H1 (cell line): ENCODE results near the gene CHRNG. TPM values are rescaled to one million over a fixed set of nuclear protein-coding genes. Genes with fewer than 3 reads are reported as not detected.

Source experiments
- CTCF ChIA-PET: fragments of 300-600 bp; sonication (Branson Sonifier 250); formaldehyde crosslinking; loops from one replicate; lab custom pipeline; 2021; ENCODE audit not compliant: partially characterized antibody; lab: Charles Lee
- POLR2A ChIA-PET: fragments of 300-600 bp; sonication (Branson Sonifier 250); formaldehyde crosslinking; loops from one replicate; lab custom pipeline; 2021; ENCODE audit warnings: inconsistent platforms; ENCODE audit not compliant: partially characterized antibody; lab: Charles Lee
- DNase-seq, 2 experiments: peaks; one replicate each; pipeline versions ENCODE4 v3.0.0 to v3.0.0-alpha.2; 2010 to 2022; ENCODE audit warnings: low spot score in 2 of 2, low read depth in 1 of 2, mixed read lengths in 1 of 2
- FAIRE-seq: peaks from 2 replicates; lab custom pipeline; 2011; peaks lifted over from hg19 to GRCh38; lab: Jason Lieb, UNC
- H2AFZ ChIP-seq: 2 replicates; pipeline ENCODE4 v1.8.1; 2012; ENCODE audit warnings: low read length, inconsistent platforms
- H2AK5ac ChIP-seq: 2 replicates; pipeline ENCODE4 v1.6.1; 2013; ENCODE audit warnings: low read depth, low read length
- H2BK120ac ChIP-seq: replicated peaks from 2 replicates; pipeline ENCODE3; 2013; ENCODE audit warnings: low read depth, low read length, inconsistent platforms
- H2BK12ac ChIP-seq: 2 replicates; pipeline ENCODE4 v1.6.1; 2013; ENCODE audit warnings: low read depth, low read length
- H2BK15ac ChIP-seq: 2 replicates; pipeline ENCODE4 v1.6.1; 2013; ENCODE audit warnings: low read length
- H2BK20ac ChIP-seq: 2 replicates; pipeline ENCODE4 v1.6.1; 2013; ENCODE audit warnings: low read length
- H2BK5ac ChIP-seq: 2 replicates; pipeline ENCODE4 v1.6.1; 2013; ENCODE audit warnings: low read depth, low read length
- H3K14ac ChIP-seq: 2 replicates; pipeline ENCODE4 v1.6.1; 2013; ENCODE audit warnings: inconsistent platforms; ENCODE audit not compliant: insufficient read length
- H3K18ac ChIP-seq: 2 replicates; pipeline ENCODE4 v1.6.1; 2013; ENCODE audit warnings: low read length; ENCODE audit errors: extremely low read depth
- H3K23ac ChIP-seq: 2 replicates; pipeline ENCODE4 v1.6.1; 2013; ENCODE audit warnings: inconsistent platforms; ENCODE audit not compliant: insufficient read length
- H3K23me2 ChIP-seq: 2 replicates; pipeline ENCODE4 v1.6.1; 2013; ENCODE audit warnings: low read depth, low read length
- H3K27ac ChIP-seq: 2 replicates; pipeline ENCODE4 v1.6.1; 2011; ENCODE audit warnings: low read depth, low read length, inconsistent platforms
- H3K27me3 ChIP-seq, 4 experiments: replicated peaks in 1 of 4; 1 replicate in 1 of 4; 2 replicates in 3 of 4; pipeline versions ENCODE4 v1.6.1 to v1.8.1; 2011 to 2013; ENCODE audit warnings: low read length in 3 of 4, mild to moderate bottlenecking in 3 of 4, inconsistent platforms in 2 of 4, mixed read lengths in 2 of 4, moderate library complexity in 1 of 4; ENCODE audit not compliant: control insufficient read depth in 3 of 4, insufficient read depth in 3 of 4; ENCODE audit errors: extremely low read depth in 1 of 4
- H3K36me3 ChIP-seq, 4 experiments: 2 replicates each; pipeline versions ENCODE4 v1.6.1 to v1.8.1; 2011 to 2013; ENCODE audit warnings: mild to moderate bottlenecking in 4 of 4, low read length in 3 of 4, moderate library complexity in 2 of 4, control low read depth in 1 of 4, inconsistent platforms in 1 of 4; ENCODE audit not compliant: insufficient read depth in 4 of 4, control insufficient read depth in 2 of 4
- H3K4ac ChIP-seq: replicated peaks from 2 replicates; pipeline ENCODE3; 2013; ENCODE audit warnings: low read length, low read depth, mixed read lengths, inconsistent platforms; ENCODE audit not compliant: insufficient read length
- H3K4me1 ChIP-seq, 4 experiments: replicated peaks in 1 of 4; 1 replicate in 1 of 4; 2 replicates in 3 of 4; pipeline versions ENCODE4 v1.6.1 to v1.8.1; 2011 to 2013; ENCODE audit warnings: low read length in 3 of 4, inconsistent platforms in 2 of 4, mixed read lengths in 1 of 4; ENCODE audit not compliant: insufficient read depth in 4 of 4, control insufficient read depth in 3 of 4
- H3K4me2 ChIP-seq, 2 experiments: 2 replicates each; pipeline versions ENCODE4 v1.6.1 to v1.8.1; 2011 to 2013; ENCODE audit warnings: low read depth in 2 of 2, low read length in 2 of 2, control low read depth in 1 of 2, inconsistent platforms in 1 of 2, mild to moderate bottlenecking in 1 of 2; ENCODE audit not compliant: insufficient read depth in 1 of 2
- H3K4me3 ChIP-seq, 4 experiments: fragments of 200-600, 300-600 bp in 1 of 4; sonication (generic), shearing (Covaris generic), sonication (Bioruptor Twin) in 1 of 4; 2 replicates each; pipeline versions ENCODE4 v1.5.1 to v1.8.1; 2011 to 2016; ENCODE audit warnings: low read length in 4 of 4, low read depth in 3 of 4, control low read depth in 2 of 4, inconsistent platforms in 2 of 4, mild to moderate bottlenecking in 2 of 4, mixed read lengths in 1 of 4, moderate library complexity in 1 of 4; ENCODE audit not compliant: insufficient read depth in 2 of 4; ENCODE audit errors: extremely low read depth in 1 of 4
- H3K56ac ChIP-seq: replicated peaks from 2 replicates; pipeline ENCODE3; 2013; ENCODE audit warnings: low read depth, mild to moderate bottlenecking, mixed read lengths, low read length, inconsistent platforms; ENCODE audit not compliant: insufficient read length
- H3K79me1 ChIP-seq: 2 replicates; pipeline ENCODE4 v1.6.1; 2013; ENCODE audit warnings: low read depth, low read length, control low read depth
- H3K79me2 ChIP-seq, 2 experiments: 2 replicates each; pipeline versions ENCODE4 v1.6.1 to v1.8.1; 2012 to 2013; ENCODE audit warnings: low read length in 2 of 2, mild to moderate bottlenecking in 2 of 2, inconsistent platforms in 1 of 2; ENCODE audit not compliant: insufficient read depth in 2 of 2, control insufficient read depth in 1 of 2
- H3K9ac ChIP-seq, 4 experiments: replicated peaks in 1 of 4; 1 replicate in 1 of 4; 2 replicates in 3 of 4; pipeline versions ENCODE4 v1.6.1 to v1.8.1; 2011 to 2013; ENCODE audit warnings: low read depth in 3 of 4, low read length in 3 of 4, control low read depth in 2 of 4, mild to moderate bottlenecking in 2 of 4, moderate library complexity in 2 of 4, inconsistent platforms in 1 of 4; ENCODE audit errors: extremely low read depth in 1 of 4
- H3K9me3 ChIP-seq, 2 experiments: 2 replicates each; pipeline versions ENCODE4 v1.6.1 to v1.8.1; 2012 to 2013; ENCODE audit warnings: mild to moderate bottlenecking in 2 of 2, moderate library complexity in 2 of 2, control low read depth in 1 of 2, inconsistent platforms in 1 of 2, low read depth in 1 of 2, low read length in 1 of 2, mixed read lengths in 1 of 2; ENCODE audit not compliant: insufficient read depth in 2 of 2
- H4K20me1 ChIP-seq, 2 experiments: replicated peaks in 1 of 2; 2 replicates each; pipeline versions ENCODE3 to v1.8.1; 2011 to 2013; ENCODE audit warnings: inconsistent platforms in 2 of 2, low read length in 2 of 2, mild to moderate bottlenecking in 1 of 2; ENCODE audit not compliant: insufficient read depth in 2 of 2, control insufficient read depth in 1 of 2
- H4K5ac ChIP-seq: 2 replicates; pipeline ENCODE4 v1.6.1; 2013; ENCODE audit warnings: low read length, low read depth, mixed read lengths, inconsistent platforms; ENCODE audit not compliant: insufficient read length
- H4K8ac ChIP-seq: 2 replicates; pipeline ENCODE4 v1.8.0; 2013; ENCODE audit warnings: mild to moderate bottlenecking, moderate library complexity, low read length, inconsistent platforms; ENCODE audit not compliant: insufficient read depth; ENCODE audit errors: extremely low read depth
- H4K91ac ChIP-seq: replicated peaks from 2 replicates; pipeline ENCODE3; 2013; ENCODE audit warnings: low read length, mixed read lengths, inconsistent platforms; ENCODE audit not compliant: insufficient read length
- CBX5 ChIP-seq: fragments of 300-800, 300-1000 bp; sonication (generic); IDR thresholded peaks from 2 replicates; pipeline ENCODE4 v1.7.1; 2016; ENCODE audit warnings: antibody characterized with exemption, low read length, low read depth
- CBX8 ChIP-seq: fragments of 300-800, 300-1000 bp; sonication (generic); IDR thresholded peaks from 2 replicates; pipeline ENCODE4 v1.7.1; 2016; ENCODE audit warnings: low read depth, low read length, borderline replicate concordance
- CTBP2 ChIP-seq: IDR thresholded peaks from 2 replicates; pipeline ENCODE4 v1.7.0; 2011; ENCODE audit warnings: borderline replicate concordance, mild to moderate bottlenecking, moderate library complexity, mixed read lengths, low read length; ENCODE audit not compliant: insufficient read depth, insufficient read length
- HDAC2 ChIP-seq, 2 experiments: fragments of 300-600 bp in 1 of 2; sonication (generic) in 1 of 2; IDR thresholded peaks; 2 replicates each; pipeline ENCODE4 v1.6.1; 2011 to 2012; ENCODE audit warnings: low read depth in 2 of 2, low read length in 2 of 2, mild to moderate bottlenecking in 2 of 2, moderate library complexity in 2 of 2, borderline replicate concordance in 1 of 2, inconsistent platforms in 1 of 2
- KDM5A ChIP-seq: fragments of 200-600 bp; IDR thresholded peaks from 2 replicates; pipeline ENCODE4 v1.7.1; 2012; ENCODE audit warnings: mild to moderate bottlenecking, low read length, inconsistent platforms, mixed read lengths
- MAFK ChIP-seq: IDR thresholded peaks from 2 replicates; pipeline ENCODE4 v1.6.1; 2012; ENCODE audit warnings: low read depth, mild to moderate bottlenecking, improper control_type of control experiment, low read length
- RFX5 ChIP-seq: IDR thresholded peaks from 2 replicates; pipeline ENCODE4 v1.6.1; 2011; ENCODE audit warnings: low read depth, low read length, improper control_type of control experiment, borderline replicate concordance
- SAP30 ChIP-seq: fragments of 300-600 bp; sonication (generic); IDR thresholded peaks from 2 replicates; pipeline ENCODE4 v1.7.1; 2012; ENCODE audit warnings: low read length, moderate library complexity, mild to moderate bottlenecking, inconsistent platforms; ENCODE audit not compliant: insufficient read depth, insufficient replicate concordance
- SIN3A ChIP-seq, 2 experiments: IDR thresholded peaks in 1 of 2; conservative IDR thresholded peaks in 1 of 2; 2 replicates each; pipeline ENCODE4 v1.6.1; 2011 to 2012; ENCODE audit warnings: low read length in 2 of 2, improper control_type of control experiment in 1 of 2, low read depth in 1 of 2, mild to moderate bottlenecking in 1 of 2
- SP4 ChIP-seq: IDR thresholded peaks from 2 replicates; pipeline ENCODE4 v1.6.1; 2012; ENCODE audit warnings: low read length, inconsistent platforms
- SRF ChIP-seq: IDR thresholded peaks from 2 replicates; pipeline ENCODE4 v1.6.1; 2011; ENCODE audit warnings: mild to moderate bottlenecking, low read depth, low read length, moderate library complexity
- TAF7 ChIP-seq: optimal IDR thresholded peaks from 2 replicates; pipeline ENCODE3; 2011; ENCODE audit warnings: low read depth, mild to moderate bottlenecking, inconsistent platforms, low read length, moderate library complexity, borderline replicate concordance
- TBP ChIP-seq: IDR thresholded peaks from 2 replicates; pipeline ENCODE4 v1.6.1; 2011; ENCODE audit warnings: low read depth, low read length, improper control_type of control experiment
- TCF12 ChIP-seq: IDR thresholded peaks from 2 replicates; pipeline ENCODE4 v1.6.1; 2011; ENCODE audit warnings: low read depth, mild to moderate bottlenecking, low read length
- WGBS, 2 experiments: shearing (Covaris generic) in 1 of 2; methylation state at CpG; one replicate each; pipeline versions ENCODE4 v1.1.6 to v1.1.7; 2013 to 2015; ENCODE audit warnings: low lambda C conversion rate in 2 of 2, mixed read lengths in 2 of 2, inconsistent platforms in 1 of 2, low coverage in 1 of 2, missing lambda C conversion rate in 1 of 2; ENCODE audit not compliant: insufficient replicate concordance in 2 of 2, insufficient coverage in 1 of 2, insufficient read length in 1 of 2; ENCODE audit errors: extremely low coverage in 1 of 2, missing lambda C conversion rate in 1 of 2; 5-methylcytosine and 5-hydroxymethylcytosine counted together
- polyA plus RNA-seq, 7 experiments: library from polyadenylated mRNA; depleted of rRNA in 3 of 7; stranded (reverse) in 5 of 7; unstranded in 2 of 7; fragments of >200 nt in 5 of 7; fragments of 200-250 nt in 2 of 7; gene quantifications; 1 replicate in 5 of 7; 2 replicates in 1 of 7; 4 replicates in 1 of 7; pipeline versions ENCODE4 v1.2.1 to v1.2.3, GENCODE V29; 2011 to 2013; ENCODE audit warnings: missing spikeins in 2 of 7, mixed read lengths in 2 of 7
- total RNA-seq: library from RNA; stranded (reverse); fragmentation: NEBNext Ultra II Directional; extraction: Animal tissue kit (Norgen Biotek cat#: 25700); gene quantifications from 2 replicates; pipeline ENCODE4 v1.2.1, GENCODE V29; 2021

The CHRNG gene
- total and polyA plus RNA-seq, 2 of the 8 experiments (the other 6 are each of a cell fraction or from before 2014, with no cell fraction given): 0.05 TPM; not detected in 1

GRCh38 chr2:232576995-232577394 lies 37.5 kb downstream of the CHRNG start:
- no peak overlapping the region for H3K4me3 ChIP-seq
- H2BK120ac ChIP-seq: no peak overlapping the region
- H3K9me3 ChIP-seq: no peaks in the 10 kb centered on the region
- WGBS, 2 experiments: 95% methylated on average over 2 of the region's 2 CpGs; no CpG with 5 or more reads in 1 of the 2 experiments
- H3K14ac ChIP-seq: no peak overlapping the region
- no peak overlapping the region for H3K4me2 ChIP-seq
- H4K8ac ChIP-seq: no peak overlapping the region
- ChIA-PET POLR2A (no interaction called here), CTCF (interaction anchor here (0.9 to 1.7 kb wide), 3 partner anchors 9 to 81 kb away, joined by 3 to 6 read pairs (median 3); no protein-coding TSS in a partner anchor)
- no peak overlapping the region for H3K18ac ChIP-seq
- H3K36me3 ChIP-seq: peaks cover 2 to 38% (median 17%) of the 10 kb centered on the region in 4 experiments; a peak in 7 of 8 replicates
- no peaks in the 10 kb centered on the region for H3K27me3 ChIP-seq
- no peak overlapping the region for H2BK12ac ChIP-seq
- H3K9ac ChIP-seq: no peak overlapping the region
- H4K20me1 ChIP-seq: no peaks in the 10 kb centered on the region
- no peaks in the 10 kb centered on the region for H3K4me1 ChIP-seq
- DNase-seq (no peak), FAIRE-seq (no peak)
- H3K27ac ChIP-seq: no peak overlapping the region
- H4K91ac ChIP-seq: no peak overlapping the region
- no peak overlapping the region for H2BK15ac ChIP-seq
- H2BK20ac ChIP-seq: no peak overlapping the region
- no peak overlapping the region for H2AFZ ChIP-seq
- no peaks in the 10 kb centered on the region for H3K79me2 ChIP-seq
- H3K23ac ChIP-seq: no peak overlapping the region
- no peak overlapping the region for H3K4ac ChIP-seq
- no peaks in the 10 kb centered on the region for H3K23me2 ChIP-seq
- no peak overlapping the region for H4K5ac ChIP-seq
- H3K79me1 ChIP-seq: no peaks in the 10 kb centered on the region
- no peak overlapping the region for H2AK5ac ChIP-seq
- H3K56ac ChIP-seq: no peak overlapping the region
- H2BK5ac ChIP-seq: no peak overlapping the region
- TF ChIP-seq TBP (no peak), CBX8 (no peak), SAP30 (no peak), SRF (no peak), TAF7 (no peak), HDAC2 (IDR thresholded peaks at IDR 0.05; ENCODE audit: borderline replicate concordance in 1 of 2, low read depth in 2 of 2, low read length in 2 of 2) (no peak), KDM5A (no peak), CTBP2 (no peak), RFX5 (no peak), TCF12 (no peak), SIN3A (conservative IDR thresholded peaks at IDR 0.05 in 1 of 2, IDR thresholded peaks at IDR 0.05 in 1 of 2; ENCODE audit: low read depth in 1 of 2, low read length in 2 of 2) (no peak), MAFK (no peak), SP4 (no peak), CBX5 (no peak)
